Sigmoid colon (tissue), 7 donors: ENCODE results near the gene POLR2A. TPM values are rescaled to one million over a fixed set of nuclear protein-coding genes. Genes with fewer than 3 reads are reported as not detected.

Experiments
- DNase-seq: peaks from one replicate; pipeline ENCODE4 v3.0.0-alpha.2; 2019
- H3K27ac ChIP-seq, 4 donors: fragments of 200-600 bp; sonication (generic); one replicate each; pipeline ENCODE4 v1.5.1; 2016 to 2019; ENCODE audit warnings: mild to moderate bottlenecking in 1 of 4
- H3K27me3 ChIP-seq, 3 donors: fragments of 200-600 bp; sonication (generic); one replicate each; pipeline ENCODE4 v1.5.1; 2019; ENCODE audit warnings: mild to moderate bottlenecking in 1 of 3
- H3K36me3 ChIP-seq, 4 donors: fragments of 200-600 bp; sonication (generic); one replicate each; pipeline ENCODE4 v1.5.1; 2016 to 2019
- H3K4me1 ChIP-seq, 4 donors: fragments of 200-600 bp; sonication (generic); one replicate each; pipeline ENCODE4 v1.5.1; 2017 to 2019
- H3K4me3 ChIP-seq, 4 donors: fragments of 200-600 bp; sonication (generic); one replicate each; pipeline ENCODE4 v1.5.1; 2017 to 2019; ENCODE audit warnings: mild to moderate bottlenecking in 2 of 4, moderate library complexity in 1 of 4
- H3K9me3 ChIP-seq, 4 donors: fragments of 200-600 bp in 3 of 4; sonication (generic) in 3 of 4; one replicate each; pipeline versions ENCODE4 v1.5.1 to v1.6.1; 2013 to 2019
- EP300 ChIP-seq, 4 donors: sonication (generic); formaldehyde crosslinking; IDR thresholded peaks; one replicate each; pipeline ENCODE4 v1.6.1; 2017; ENCODE audit warnings: antibody characterized with exemption in 4 of 4
- POLR2A ChIP-seq, 2 donors: fragments of 450-650 bp; IDR thresholded peaks; one replicate each; pipeline ENCODE4 v1.6.1; 2016; ENCODE audit warnings: antibody characterized with exemption in 2 of 2, mild to moderate bottlenecking in 2 of 2, moderate library complexity in 2 of 2
- POLR2AphosphoS5 ChIP-seq, 4 donors: sonication (generic); formaldehyde crosslinking; IDR thresholded peaks; one replicate each; pipeline ENCODE4 v1.6.1; 2017; ENCODE audit warnings: antibody characterized with exemption in 4 of 4
- WGBS, 2 donors: extraction: QIAGEN DNeasy Blood & Tissue Kit; methylation state at CpG; one replicate each; pipeline ENCODE4 v1.1.7; 2013; 5-methylcytosine and 5-hydroxymethylcytosine counted together
- intact Hi-C: fragments of 100-400 bp; cut with DNase I; formaldehyde crosslinking; loops from one replicate; pipeline ENCODE4 v1.15.1; 2023
- polyA plus RNA-seq, 3 donors: library from polyadenylated mRNA; stranded (reverse); fragments of 200-250 nt; gene quantifications; one replicate each; pipeline ENCODE4 v1.2.3, GENCODE V29; 2013
- total RNA-seq, 4 donors: library from RNA; depleted of rRNA; stranded (reverse); fragments of >200 nt; gene quantifications; one replicate each; pipeline ENCODE4 v1.1.0, GENCODE V29; 2016
- TF ChIP-seq, protein P1 (sequence below), 4 experiments: fragments of 450-650 bp in 3 of 4; fragments of 200-600 bp in 1 of 4; IDR thresholded peaks; one replicate each; pipeline ENCODE4 v1.5.1; 2016 to 2019; ENCODE audit warnings: antibody characterized with exemption in 4 of 4, mild to moderate bottlenecking in 3 of 4, moderate library complexity in 2 of 4
- donor health status: healthy with polysubstance abuse.
- donor health status: Bipolar disorder and iron deficiency.
- donor health status: healthy.

POLR2A gene
- total and polyA plus RNA-seq, 7 donors, result 7.2 to 51.1 (median 31.4) TPM

DNA sequence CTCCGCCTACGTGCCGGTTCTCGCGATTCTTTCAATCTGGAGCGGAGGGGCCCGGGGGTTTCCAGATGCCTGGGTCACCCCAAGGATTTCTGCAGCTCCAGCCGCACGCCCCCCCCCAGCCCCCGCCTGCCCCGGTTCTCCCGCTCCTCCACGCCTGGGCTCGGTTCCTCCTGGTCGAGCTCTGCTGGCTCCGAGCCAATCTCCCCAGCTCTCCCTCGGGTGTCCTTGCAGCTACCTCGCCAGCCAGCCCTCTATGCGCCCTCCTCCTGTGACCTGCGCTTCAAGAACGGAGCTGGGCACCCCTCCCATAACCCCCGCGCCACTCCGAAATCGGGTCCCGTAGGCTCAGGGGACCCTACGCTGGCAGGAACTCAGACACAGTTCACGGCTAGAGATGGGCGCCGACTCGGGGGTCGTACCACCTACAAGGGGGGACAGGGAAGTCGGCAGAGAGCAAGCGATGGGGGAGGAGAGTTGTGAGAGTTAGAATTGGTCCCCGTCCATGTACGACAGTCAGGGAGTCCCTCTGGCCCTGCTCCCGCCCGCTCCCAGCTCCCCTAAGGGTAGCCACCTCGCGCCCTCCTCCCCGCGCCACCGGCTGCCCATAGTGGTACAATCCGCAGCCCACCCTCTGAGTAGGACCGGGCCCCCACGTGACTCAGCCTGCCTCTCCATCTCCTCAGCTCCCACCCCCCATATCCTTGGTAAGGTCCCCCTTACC, 43.9 kb upstream of the POLR2A start:
- Histone ChIP-seq H3K36me3 (no peaks in the 10 kb centered on the region), H3K27ac (no peak overlapping the region), H3K27me3 (peaks cover 53 to 79% (median 67%) of the 10 kb centered on the region in 3 donors), H3K9me3 (no peaks in the 10 kb centered on the region), H3K4me1 (peaks cover 0 to 64% (median 55%) of the 10 kb centered on the region in 4 donors), H3K4me3 (peak overlapping the region in 3 of 4 donors; percentile 14 to 43 (median 33))
- DNase-seq, result peak; percentile 80
- 2 to 3% methylated on average over 46 of the region's 46 CpGs for WGBS, 2 donors
- TF ChIP-seq POLR2AphosphoS5 (IDR thresholded peaks at IDR 0.05), result peak in 1 of 4 donors; percentile 9
- TF ChIP-seq POLR2A (IDR thresholded peaks at IDR 0.05), result no peak
- TF ChIP-seq, protein P1, sequence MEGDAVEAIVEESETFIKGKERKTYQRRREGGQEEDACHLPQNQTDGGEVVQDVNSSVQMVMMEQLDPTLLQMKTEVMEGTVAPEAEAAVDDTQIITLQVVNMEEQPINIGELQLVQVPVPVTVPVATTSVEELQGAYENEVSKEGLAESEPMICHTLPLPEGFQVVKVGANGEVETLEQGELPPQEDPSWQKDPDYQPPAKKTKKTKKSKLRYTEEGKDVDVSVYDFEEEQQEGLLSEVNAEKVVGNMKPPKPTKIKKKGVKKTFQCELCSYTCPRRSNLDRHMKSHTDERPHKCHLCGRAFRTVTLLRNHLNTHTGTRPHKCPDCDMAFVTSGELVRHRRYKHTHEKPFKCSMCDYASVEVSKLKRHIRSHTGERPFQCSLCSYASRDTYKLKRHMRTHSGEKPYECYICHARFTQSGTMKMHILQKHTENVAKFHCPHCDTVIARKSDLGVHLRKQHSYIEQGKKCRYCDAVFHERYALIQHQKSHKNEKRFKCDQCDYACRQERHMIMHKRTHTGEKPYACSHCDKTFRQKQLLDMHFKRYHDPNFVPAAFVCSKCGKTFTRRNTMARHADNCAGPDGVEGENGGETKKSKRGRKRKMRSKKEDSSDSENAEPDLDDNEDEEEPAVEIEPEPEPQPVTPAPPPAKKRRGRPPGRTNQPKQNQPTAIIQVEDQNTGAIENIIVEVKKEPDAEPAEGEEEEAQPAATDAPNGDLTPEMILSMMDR (IDR thresholded peaks at IDR 0.05), result no peak
- TF ChIP-seq EP300 (IDR thresholded peaks at IDR 0.05), result no peak
- intact Hi-C loops, result no loop called here

DNA sequence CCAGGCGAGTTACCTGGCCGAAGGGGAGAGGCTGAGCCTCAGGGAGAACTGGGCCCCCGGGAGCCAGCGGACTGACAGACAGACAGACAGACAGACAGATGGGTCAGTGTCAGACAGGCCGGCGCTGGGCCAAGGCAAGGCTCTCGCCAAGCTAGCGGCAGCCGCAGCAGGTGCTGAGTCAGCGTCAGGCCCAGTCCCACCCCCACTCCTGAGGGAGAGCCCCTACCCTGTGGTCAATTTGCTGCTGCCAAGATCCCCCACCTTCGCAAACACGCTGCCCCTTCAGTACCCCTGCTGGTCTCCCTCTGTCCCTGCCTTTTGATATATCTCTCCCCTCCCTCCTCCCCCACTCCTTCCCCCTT, 43.4 kb upstream of the POLR2A start:
- Histone ChIP-seq H3K4me3 (no peak overlapping the region), H3K9me3 (no peaks in the 10 kb centered on the region), H3K4me1 (peaks cover 0 to 64% (median 53%) of the 10 kb centered on the region in 4 donors), H3K27ac (no peak overlapping the region), H3K27me3 (peaks cover 50 to 79% (median 68%) of the 10 kb centered on the region in 3 donors), H3K36me3 (no peaks in the 10 kb centered on the region)
- DNase-seq, result no peak
- TF ChIP-seq EP300 (IDR thresholded peaks at IDR 0.05) (no peak), POLR2A (IDR thresholded peaks at IDR 0.05) (no peak), POLR2AphosphoS5 (IDR thresholded peaks at IDR 0.05) (no peak)
- TF ChIP-seq, protein P1 (IDR thresholded peaks at IDR 0.05), result no peak
- 10% methylated on average over 12 of the region's 12 CpGs for WGBS, 2 donors
- intact Hi-C loops, result no loop called here

DNA sequence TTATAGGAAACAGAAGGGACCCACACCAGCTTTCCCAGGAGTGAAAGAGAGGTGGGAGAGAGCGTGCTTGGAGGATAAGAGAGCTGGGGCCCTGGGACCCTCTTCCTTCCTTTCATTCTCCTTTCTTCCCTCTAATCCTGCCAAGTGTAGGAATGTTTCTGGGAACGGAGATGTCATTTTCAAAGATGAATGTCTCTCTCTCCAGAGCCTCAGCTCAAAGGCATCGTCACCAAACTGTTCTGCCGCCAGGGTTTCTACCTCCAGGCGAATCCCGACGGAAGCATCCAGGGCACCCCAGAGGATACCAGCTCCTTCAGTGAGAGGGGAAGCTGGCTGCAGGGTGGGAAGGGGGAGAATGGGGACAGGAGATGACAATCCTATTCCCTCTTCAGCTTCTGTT, 42.9 kb upstream of the POLR2A start:
- Histone ChIP-seq H3K9me3 (no peaks in the 10 kb centered on the region), H3K27me3 (peaks cover 45 to 79% (median 67%) of the 10 kb centered on the region in 3 donors), H3K36me3 (no peaks in the 10 kb centered on the region), H3K4me1 (peaks cover 0 to 61% (median 49%) of the 10 kb centered on the region in 4 donors), H3K4me3 (no peak overlapping the region), H3K27ac (no peak overlapping the region)
- no peak for DNase-seq
- TF ChIP-seq EP300 (IDR thresholded peaks at IDR 0.05) (no peak), POLR2A (IDR thresholded peaks at IDR 0.05) (no peak), POLR2AphosphoS5 (IDR thresholded peaks at IDR 0.05) (no peak)
- TF ChIP-seq, protein P1 (IDR thresholded peaks at IDR 0.05), result no peak
- 73 to 81% methylated on average over 7 of the region's 7 CpGs for WGBS, 2 donors
- intact Hi-C loops, result no loop called here

DNA sequence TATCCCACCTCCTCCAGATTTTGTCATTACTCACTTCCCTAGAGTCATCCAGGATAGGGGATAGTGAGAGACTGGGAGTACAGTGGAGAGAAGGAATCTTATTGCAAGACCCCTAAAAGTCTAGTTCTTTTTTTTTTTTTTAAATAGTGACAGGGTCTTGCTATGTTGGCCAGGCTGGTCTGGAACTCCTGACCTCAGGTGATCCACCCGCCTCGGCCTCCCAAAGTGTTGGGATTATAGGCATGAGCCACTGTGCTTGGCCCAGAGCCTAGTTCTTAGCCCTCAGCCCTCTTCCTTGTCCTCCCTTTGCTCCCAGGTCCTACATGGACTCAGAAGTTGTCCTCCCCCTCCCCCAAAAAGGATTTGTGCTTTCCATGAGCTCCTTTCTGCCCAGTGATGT, 42.0 kb upstream of the POLR2A start:
- TF ChIP-seq, protein P1 (IDR thresholded peaks at IDR 0.05), result no peak
- TF ChIP-seq POLR2A (IDR thresholded peaks at IDR 0.05) (no peak), EP300 (IDR thresholded peaks at IDR 0.05) (no peak), POLR2AphosphoS5 (IDR thresholded peaks at IDR 0.05) (no peak)
- no peaks in the 10 kb centered on the region for H3K9me3 ChIP-seq
- 72 to 91% methylated on average over 2 of the region's 2 CpGs for WGBS, 2 donors
- peaks cover 42 to 81% (median 74%) of the 10 kb centered on the region in 3 donors for H3K27me3 ChIP-seq
- H3K4me3 ChIP-seq, result no peak overlapping the region
- no peaks in the 10 kb centered on the region for H3K36me3 ChIP-seq
- no peak for DNase-seq
- intact Hi-C loops, result no loop called here
- no peak overlapping the region for H3K27ac ChIP-seq
- H3K4me1 ChIP-seq, result peaks cover 0 to 58% (median 43%) of the 10 kb centered on the region in 4 donors
